Measurements from ENCODE around the gene IPO13.

IPO13 gene

GRCh38 chr1:44002606-44003157 lies 55.9 kb downstream of the IPO13 start:
- TF ChIP-seq REST (IDR thresholded peaks at IDR 0.05; ENCODE audit: insufficient read depth in 1 of 2, low read depth in 2 of 2, low read length in 2 of 2) (no peak), SIN3A (IDR thresholded peaks at IDR 0.05; ENCODE audit: borderline replicate concordance, insufficient read depth, low read length) (no peak), FOXP2 (optimal IDR thresholded peaks at IDR 0.05; ENCODE audit: borderline replicate concordance, extremely low read depth, extremely low read length, insufficient read depth) (no peak)

- no peak for TF ChIP-seq POLR2AphosphoS5 (IDR thresholded peaks at IDR 0.05; ENCODE audit: low read depth, low read length)
- no peak for TF ChIP-seq TAF1 (IDR thresholded peaks at IDR 0.05; ENCODE audit: borderline replicate concordance, insufficient read depth, low read length)
- TF ChIP-seq FOXP2 (optimal IDR thresholded peaks at IDR 0.05; ENCODE audit: borderline replicate concordance, extremely low read depth, extremely low read length, insufficient read depth), result no peak
- TF ChIP-seq SIN3A (IDR thresholded peaks at IDR 0.05; ENCODE audit: borderline replicate concordance, insufficient read depth, low read length), result no peak
- no peak for TF ChIP-seq REST (IDR thresholded peaks at IDR 0.05; ENCODE audit: insufficient read depth in 1 of 2, low read depth in 2 of 2, low read length in 2 of 2)
Measured at GRCh38 chr1:44008259-44008658, 61.5 kb downstream of the IPO13 start.

- TF ChIP-seq REST (IDR thresholded peaks at IDR 0.05; ENCODE audit: insufficient read depth in 1 of 2, low read depth in 2 of 2, low read length in 2 of 2), result no peak
Measured at GRCh38 chr1:44010935-44011471, 64.3 kb downstream of the IPO13 start.

- no peak for TF ChIP-seq TAF1 (IDR thresholded peaks at IDR 0.05; ENCODE audit: borderline replicate concordance, insufficient read depth, low read length)
- TF ChIP-seq SIN3A (IDR thresholded peaks at IDR 0.05; ENCODE audit: borderline replicate concordance, insufficient read depth, low read length), result no peak
- TF ChIP-seq POLR2AphosphoS5 (IDR thresholded peaks at IDR 0.05; ENCODE audit: low read depth, low read length), result no peak
- no peak for TF ChIP-seq FOXP2 (optimal IDR thresholded peaks at IDR 0.05; ENCODE audit: borderline replicate concordance, extremely low read depth, extremely low read length, insufficient read depth)
- TF ChIP-seq REST (IDR thresholded peaks at IDR 0.05; ENCODE audit: insufficient read depth in 1 of 2, low read depth in 2 of 2, low read length in 2 of 2), result no peak
Measured at GRCh38 chr1:44012404-44012803, 65.7 kb downstream of the IPO13 start.

- TF ChIP-seq FOXP2 (optimal IDR thresholded peaks at IDR 0.05; ENCODE audit: borderline replicate concordance, extremely low read depth, extremely low read length, insufficient read depth) (no peak), TAF1 (IDR thresholded peaks at IDR 0.05; ENCODE audit: borderline replicate concordance, insufficient read depth, low read length) (no peak), SIN3A (IDR thresholded peaks at IDR 0.05; ENCODE audit: borderline replicate concordance, insufficient read depth, low read length) (no peak), REST (IDR thresholded peaks at IDR 0.05; ENCODE audit: insufficient read depth in 1 of 2, low read depth in 2 of 2, low read length in 2 of 2) (no peak)
Measured at GRCh38 chr1:44012941-44013609, 66.3 kb downstream of the IPO13 start.
